Measurements from ENCODE around the gene HMG20A. TPM values are rescaled to one million over a fixed set of nuclear protein-coding genes. Genes with fewer than 3 reads are reported as not detected.

The HMG20A gene
- total RNA-seq, 1 donor, result 20.7 TPM

DNA sequence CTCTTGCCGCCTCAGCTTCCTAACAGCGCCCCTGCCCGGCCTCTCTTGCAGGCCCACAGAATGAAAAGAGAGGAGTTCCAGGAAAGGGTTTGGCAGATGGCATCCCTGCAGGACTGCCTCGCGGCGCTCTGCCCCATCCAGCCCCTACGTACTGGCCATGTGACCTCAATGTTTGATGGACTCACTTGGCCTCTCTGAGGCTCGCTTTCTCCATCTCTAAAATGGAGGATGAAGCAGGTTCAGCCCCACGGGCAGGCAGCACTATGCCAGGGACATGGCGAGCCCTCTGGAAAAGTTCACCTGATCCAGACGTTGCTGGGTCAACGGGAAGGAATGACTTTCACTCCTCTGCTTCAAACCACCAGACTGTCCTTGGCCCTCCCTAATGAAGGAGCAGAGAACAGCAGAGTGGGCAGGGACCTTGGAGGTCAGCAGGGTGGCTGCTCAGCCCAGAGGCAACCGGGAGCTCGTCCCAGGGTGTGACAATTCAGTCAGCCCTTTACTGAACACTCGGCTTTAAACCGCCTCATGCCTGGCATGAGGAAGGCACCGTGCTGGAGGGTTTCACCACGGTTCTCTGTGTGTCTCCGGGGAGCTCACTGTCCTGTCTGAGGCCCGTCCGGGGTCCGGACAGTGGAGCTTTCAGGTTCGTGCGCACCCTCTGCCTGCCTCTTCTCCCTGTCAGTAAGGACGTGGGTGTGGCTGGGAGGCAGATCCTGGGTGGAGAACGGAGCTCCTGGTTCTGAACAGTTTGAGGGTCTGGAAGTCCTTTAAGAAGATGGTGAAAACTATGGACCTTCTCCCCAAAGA, 110.7 kb downstream of the HMG20A start:
- Histone ChIP-seq H3K4me3 (ENCODE audit: low read length) (no peak overlapping the region), H3K9me3 (ENCODE audit: low read depth, low read length) (no peaks in the 10 kb centered on the region), H3K27me3 (ENCODE audit: insufficient read depth, low read length) (no peaks in the 10 kb centered on the region), H3K4me1 (ENCODE audit: insufficient read depth, low read length) (no peaks in the 10 kb centered on the region)

DNA sequence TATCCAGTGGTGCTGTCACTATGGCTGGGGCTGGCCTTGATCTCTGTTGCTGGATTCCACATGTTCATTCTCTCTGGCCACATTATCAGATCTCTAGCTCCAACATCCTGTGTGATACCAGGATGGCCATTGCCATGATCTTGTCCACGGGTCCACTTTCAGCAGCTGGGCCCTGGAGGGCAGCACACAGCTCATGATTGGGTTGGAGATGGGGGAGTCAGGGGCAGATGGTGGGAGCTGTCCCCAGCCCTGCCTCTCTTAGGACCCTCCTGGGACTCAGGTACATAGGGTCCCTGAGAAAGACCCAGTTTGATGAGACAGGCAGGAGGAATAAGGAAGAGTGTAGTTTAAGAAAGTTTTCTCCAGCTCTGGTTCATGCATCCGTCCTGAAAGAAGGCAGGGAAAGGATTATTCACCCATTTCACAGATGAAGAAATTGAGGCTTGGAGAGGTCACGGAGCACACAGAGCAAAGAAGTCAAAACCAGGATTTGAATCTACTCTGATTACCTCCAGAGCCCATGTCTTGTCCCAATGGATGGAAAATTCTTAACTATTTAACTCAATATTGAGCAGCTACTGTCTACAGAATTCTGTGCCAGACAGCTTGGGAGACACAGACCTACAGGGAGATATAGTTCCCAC, 111.5 kb downstream of the HMG20A start:
- no peak overlapping the region for H3K4me3 ChIP-seq (ENCODE audit: low read length)
- H3K4me1 ChIP-seq (ENCODE audit: insufficient read depth, low read length), result no peaks in the 10 kb centered on the region
- no peaks in the 10 kb centered on the region for H3K9me3 ChIP-seq (ENCODE audit: low read depth, low read length)
- H3K27me3 ChIP-seq (ENCODE audit: insufficient read depth, low read length), result no peaks in the 10 kb centered on the region

DNA sequence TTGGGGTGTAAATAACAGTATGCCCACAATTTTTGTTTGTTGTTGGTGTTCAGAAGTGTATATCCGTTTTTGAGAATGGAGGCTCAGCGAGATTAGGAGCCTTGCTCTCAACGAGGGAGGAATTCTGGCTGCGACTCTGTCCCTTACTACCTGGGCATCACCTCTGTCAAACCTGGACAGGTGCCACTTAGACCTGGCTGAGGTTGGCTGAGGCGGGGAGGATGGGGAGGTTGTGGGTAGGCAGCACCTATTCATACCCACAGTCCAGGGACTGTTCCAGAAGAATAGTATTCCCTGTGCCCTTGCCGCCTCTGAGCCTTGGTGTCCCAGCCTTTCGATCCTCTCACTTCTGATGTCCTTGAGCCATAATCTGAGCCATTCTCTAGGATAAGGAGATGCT, 112.2 kb downstream of the HMG20A start:
- no peaks in the 10 kb centered on the region for H3K9me3 ChIP-seq (ENCODE audit: low read depth, low read length)
- H3K27me3 ChIP-seq (ENCODE audit: insufficient read depth, low read length), result no peaks in the 10 kb centered on the region
- no peaks in the 10 kb centered on the region for H3K4me1 ChIP-seq (ENCODE audit: insufficient read depth, low read length)
- no peak overlapping the region for H3K4me3 ChIP-seq (ENCODE audit: low read length)

DNA sequence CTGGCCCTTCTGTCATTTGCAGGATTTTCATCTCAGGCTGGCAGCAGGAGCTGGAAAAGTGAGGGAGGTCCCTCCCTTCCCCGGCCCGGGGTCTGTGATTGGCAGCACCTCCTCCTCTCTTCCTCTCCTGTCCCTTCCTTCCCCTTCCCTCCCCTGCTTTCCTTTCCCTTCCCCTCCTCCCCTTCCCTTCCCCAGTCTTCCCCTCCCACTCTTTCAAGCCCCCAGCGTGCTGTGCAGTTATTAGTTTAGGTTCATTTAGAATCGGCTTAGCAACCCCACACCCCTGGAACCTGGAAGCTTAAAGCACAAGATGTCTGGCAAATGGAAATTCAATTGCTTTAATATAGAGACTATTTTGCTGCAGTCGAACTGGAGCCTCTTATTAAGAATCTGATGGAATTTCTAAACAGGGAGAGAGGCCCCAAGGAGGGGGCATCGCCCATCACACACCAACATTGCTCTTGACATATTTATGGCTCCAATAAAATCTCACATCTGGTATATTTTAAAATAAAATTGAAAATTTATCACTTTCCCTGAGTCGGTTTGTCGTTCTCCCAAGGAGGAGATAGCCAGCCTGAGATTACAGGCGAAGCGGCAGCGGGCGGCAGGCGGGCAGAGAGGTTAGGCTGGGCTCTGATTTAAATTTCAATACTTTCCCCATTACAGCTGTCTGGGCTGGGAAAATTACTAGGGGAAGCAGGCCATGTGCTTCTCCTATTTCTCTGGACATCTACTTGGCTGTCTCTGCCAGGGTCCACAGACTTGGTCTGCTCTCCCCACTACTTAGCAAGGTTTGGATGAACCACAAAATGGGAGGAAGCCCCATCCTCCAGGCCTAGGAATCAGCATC, 113.1 kb downstream of the HMG20A start:
- peaks cover 7% of the 10 kb centered on the region for H3K4me1 ChIP-seq (ENCODE audit: insufficient read depth, low read length)
- H3K4me3 ChIP-seq (ENCODE audit: low read length), result no peak overlapping the region
- H3K27me3 ChIP-seq (ENCODE audit: insufficient read depth, low read length), result no peaks in the 10 kb centered on the region
- no peaks in the 10 kb centered on the region for H3K9me3 ChIP-seq (ENCODE audit: low read depth, low read length)

Other genes starting within 250 kb of the HMG20A start
- gene PEAK1, start 784 bp upstream of the HMG20A start, total RNA-seq, result 10.8 TPM
- not detected for gene LINGO1, start 212.0 kb downstream of the HMG20A start, total RNA-seq